ENCODE data around the gene CD7. TPM values are rescaled to one million over a fixed set of nuclear protein-coding genes. Genes with fewer than 3 reads are reported as not detected.

Gene CD7
- total and polyA plus RNA-seq, 2 donors from 2014 or later = 1.0 to 9.2 TPM

GRCh38 chr17:82277851-82278250 is 39.6 kb downstream of the CD7 start:
- peaks cover 0 to 18% (median 9%) of the 10 kb centered on the region in 3 donors for H3K4me1 ChIP-seq (ENCODE audit: control insufficient read depth in 2 of 3, insufficient read depth in 2 of 3, low read depth in 1 of 3, low read length in 3 of 3)
- no peak overlapping the region for H3K4me3 ChIP-seq (ENCODE audit: low read length in 3 of 3)
- no peaks in the 10 kb centered on the region for H3K36me3 ChIP-seq (ENCODE audit: control insufficient read depth in 2 of 3, insufficient read depth in 3 of 3, low read length in 3 of 3)
- DNase-seq (peak in 1 of 5 donors; percentile 32), FAIRE-seq (no peak)
- no peaks in the 10 kb centered on the region for H3K9me3 ChIP-seq (ENCODE audit: control insufficient read depth in 2 of 3, insufficient read depth in 1 of 3, low read length in 3 of 3)
- no peaks in the 10 kb centered on the region for H3K27me3 ChIP-seq (ENCODE audit: control insufficient read depth, insufficient read depth, low read length)
- no peak for TF ChIP-seq CTCF (IDR thresholded peaks at IDR 0.05; ENCODE audit: borderline replicate concordance, extremely low read depth, insufficient read depth)
- no peak overlapping the region for H3K27ac ChIP-seq (ENCODE audit: low read depth in 2 of 2, low read length in 2 of 2)
- intact Hi-C loops (cut with DNase I) = no loop called here
- H3K9ac ChIP-seq (ENCODE audit: low read length in 3 of 3) = peak overlapping the region in 1 of 3 donors; percentile 7

- H3K9me3 ChIP-seq (ENCODE audit: control insufficient read depth in 2 of 3, insufficient read depth in 1 of 3, low read length in 3 of 3) = no peaks in the 10 kb centered on the region
- FAIRE-seq (no peak), DNase-seq (peak in 1 of 5 donors; percentile 27)
- intact Hi-C loops (cut with DNase I) = no loop called here
- H3K36me3 ChIP-seq (ENCODE audit: control insufficient read depth in 2 of 3, insufficient read depth in 3 of 3, low read length in 3 of 3) = no peaks in the 10 kb centered on the region
- no peaks in the 10 kb centered on the region for H3K27me3 ChIP-seq (ENCODE audit: control insufficient read depth, insufficient read depth, low read length)
- no peak overlapping the region for H3K27ac ChIP-seq (ENCODE audit: low read depth in 2 of 2, low read length in 2 of 2)
- H3K9ac ChIP-seq (ENCODE audit: low read length in 3 of 3) = no peak overlapping the region
- peaks cover 0 to 15% (median 6%) of the 10 kb centered on the region in 3 donors for H3K4me1 ChIP-seq (ENCODE audit: control insufficient read depth in 2 of 3, insufficient read depth in 2 of 3, low read depth in 1 of 3, low read length in 3 of 3)
- H3K4me3 ChIP-seq (ENCODE audit: low read length in 3 of 3) = no peak overlapping the region
- no peak for TF ChIP-seq CTCF (IDR thresholded peaks at IDR 0.05; ENCODE audit: borderline replicate concordance, extremely low read depth, insufficient read depth)
These were observed 40.5 kb downstream of the CD7 start for GRCh38 chr17:82276938-82277337.

- intact Hi-C loops (cut with DNase I) = no loop called here
- Histone ChIP-seq H3K9ac (ENCODE audit: low read length in 3 of 3) (no peak overlapping the region), H3K27ac (ENCODE audit: low read depth in 2 of 2, low read length in 2 of 2) (no peak overlapping the region), H3K4me3 (ENCODE audit: low read length in 3 of 3) (no peak overlapping the region), H3K27me3 (ENCODE audit: control insufficient read depth, insufficient read depth, low read length) (no peaks in the 10 kb centered on the region), H3K36me3 (ENCODE audit: control insufficient read depth in 2 of 3, insufficient read depth in 3 of 3, low read length in 3 of 3) (peaks cover 0 to 5% (median 5%) of the 10 kb centered on the region in 3 donors), H3K4me1 (ENCODE audit: control insufficient read depth in 2 of 3, insufficient read depth in 2 of 3, low read depth in 1 of 3, low read length in 3 of 3) (peaks cover 0 to 21% (median 11%) of the 10 kb centered on the region in 3 donors), H3K9me3 (ENCODE audit: control insufficient read depth in 2 of 3, insufficient read depth in 1 of 3, low read length in 3 of 3) (no peaks in the 10 kb centered on the region)
- peak in 1 of 5 donors; percentile 33 for DNase-seq
- FAIRE-seq = no peak
- TF ChIP-seq CTCF (IDR thresholded peaks at IDR 0.05; ENCODE audit: borderline replicate concordance, extremely low read depth, insufficient read depth) = no peak
These were observed 42.1 kb downstream of the CD7 start for GRCh38 chr17:82275326-82275725.
